SK-N-DZ (cell line): Measurements from ENCODE around the gene CRIP1.

Experiments used
- DNase-seq: peaks from one replicate; pipeline ENCODE4 v3.0.0-alpha.2; 2015; ENCODE audit warnings: low spot score

CRIP1 gene

GRCh38 chr14:105492031-105492970 lies 5.6 kb downstream of the CRIP1 start:
- no peak for DNase-seq

GRCh38 chr14:105492971-105493871 lies 6.5 kb downstream of the CRIP1 start:
- no peak for DNase-seq

GRCh38 chr14:105493921-105494605 lies 7.4 kb downstream of the CRIP1 start:
- DNase-seq: no peak

- no peak for DNase-seq
Observed at GRCh38 chr14:105494606-105494929, 7.9 kb downstream of the CRIP1 start.

GRCh38 chr14:105495101-105495989 lies 8.7 kb downstream of the CRIP1 start:
- DNase-seq: no peak

- DNase-seq: no peak
Observed at GRCh38 chr14:105495990-105496830, 9.5 kb downstream of the CRIP1 start.

- DNase-seq: no peak
Observed at GRCh38 chr14:105496831-105497591, 10.3 kb downstream of the CRIP1 start.

GRCh38 chr14:105497671-105498429 lies 11.2 kb downstream of the CRIP1 start:
- no peak for DNase-seq

GRCh38 chr14:105498430-105499255 lies 12.0 kb downstream of the CRIP1 start:
- no peak for DNase-seq

GRCh38 chr14:105499256-105500035 lies 12.8 kb downstream of the CRIP1 start:
- DNase-seq: no peak

GRCh38 chr14:105500036-105500725 lies 13.5 kb downstream of the CRIP1 start:
- no peak for DNase-seq

GRCh38 chr14:105500726-105501101 lies 14.0 kb downstream of the CRIP1 start:
- DNase-seq: no peak

- DNase-seq: no peak
Observed at GRCh38 chr14:105501504-105502291, 15.0 kb downstream of the CRIP1 start.

- DNase-seq: no peak
Observed at GRCh38 chr14:105502446-105503295, 16.0 kb downstream of the CRIP1 start.
